ENCODE data around the gene RAPH1.
A peak's percentile ranks its signal among the peaks of the same experiment; 100 is the strongest.

The RAPH1 gene, protein sequence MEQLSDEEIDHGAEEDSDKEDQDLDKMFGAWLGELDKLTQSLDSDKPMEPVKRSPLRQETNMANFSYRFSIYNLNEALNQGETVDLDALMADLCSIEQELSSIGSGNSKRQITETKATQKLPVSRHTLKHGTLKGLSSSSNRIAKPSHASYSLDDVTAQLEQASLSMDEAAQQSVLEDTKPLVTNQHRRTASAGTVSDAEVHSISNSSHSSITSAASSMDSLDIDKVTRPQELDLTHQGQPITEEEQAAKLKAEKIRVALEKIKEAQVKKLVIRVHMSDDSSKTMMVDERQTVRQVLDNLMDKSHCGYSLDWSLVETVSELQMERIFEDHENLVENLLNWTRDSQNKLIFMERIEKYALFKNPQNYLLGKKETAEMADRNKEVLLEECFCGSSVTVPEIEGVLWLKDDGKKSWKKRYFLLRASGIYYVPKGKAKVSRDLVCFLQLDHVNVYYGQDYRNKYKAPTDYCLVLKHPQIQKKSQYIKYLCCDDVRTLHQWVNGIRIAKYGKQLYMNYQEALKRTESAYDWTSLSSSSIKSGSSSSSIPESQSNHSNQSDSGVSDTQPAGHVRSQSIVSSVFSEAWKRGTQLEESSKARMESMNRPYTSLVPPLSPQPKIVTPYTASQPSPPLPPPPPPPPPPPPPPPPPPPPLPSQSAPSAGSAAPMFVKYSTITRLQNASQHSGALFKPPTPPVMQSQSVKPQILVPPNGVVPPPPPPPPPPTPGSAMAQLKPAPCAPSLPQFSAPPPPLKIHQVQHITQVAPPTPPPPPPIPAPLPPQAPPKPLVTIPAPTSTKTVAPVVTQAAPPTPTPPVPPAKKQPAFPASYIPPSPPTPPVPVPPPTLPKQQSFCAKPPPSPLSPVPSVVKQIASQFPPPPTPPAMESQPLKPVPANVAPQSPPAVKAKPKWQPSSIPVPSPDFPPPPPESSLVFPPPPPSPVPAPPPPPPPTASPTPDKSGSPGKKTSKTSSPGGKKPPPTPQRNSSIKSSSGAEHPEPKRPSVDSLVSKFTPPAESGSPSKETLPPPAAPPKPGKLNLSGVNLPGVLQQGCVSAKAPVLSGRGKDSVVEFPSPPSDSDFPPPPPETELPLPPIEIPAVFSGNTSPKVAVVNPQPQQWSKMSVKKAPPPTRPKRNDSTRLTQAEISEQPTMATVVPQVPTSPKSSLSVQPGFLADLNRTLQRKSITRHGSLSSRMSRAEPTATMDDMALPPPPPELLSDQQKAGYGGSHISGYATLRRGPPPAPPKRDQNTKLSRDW

DNA sequence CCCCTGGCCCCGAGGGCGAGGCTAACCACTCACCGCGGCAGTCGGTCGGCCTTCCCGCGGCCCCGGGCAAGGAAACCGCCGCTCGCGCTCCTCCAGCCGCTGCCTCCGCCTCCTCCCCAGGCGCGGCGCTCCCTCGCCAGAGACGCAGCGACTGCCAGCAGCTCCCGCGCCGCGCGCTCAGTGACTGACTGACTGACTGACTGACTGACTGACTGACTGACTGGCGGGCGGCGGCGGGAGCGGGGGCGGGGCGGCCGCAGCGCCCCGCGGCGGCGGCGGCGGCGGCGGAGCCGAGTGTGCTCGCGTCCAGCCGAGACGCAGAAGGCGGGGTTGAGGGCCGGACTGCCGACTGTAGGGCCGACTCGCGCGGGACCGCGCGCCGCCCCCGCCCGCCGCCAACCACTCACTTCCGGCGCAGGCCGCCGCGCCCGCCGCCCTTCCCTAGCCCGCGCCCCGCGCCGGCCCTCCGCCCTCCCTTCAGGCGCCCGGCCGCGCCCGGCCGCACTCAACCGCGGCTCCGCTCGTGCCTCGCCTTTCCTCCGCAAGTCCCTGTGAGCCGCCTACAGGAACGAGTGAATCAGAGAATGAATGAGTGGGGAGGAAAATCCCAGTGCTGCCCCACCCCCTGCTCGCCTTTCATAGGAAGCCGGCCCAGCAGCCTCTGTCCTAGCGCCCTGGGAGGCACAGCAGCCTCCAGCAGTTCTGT is at the start of gene RAPH1:
Gene RAPH1 (minus strand): TSS at position 224 of the 706 bp plus-strand sequence. CDS start 39,948 bp downstream, outside the sequence.
- DNase-seq, result peak; percentile 59

DNA sequence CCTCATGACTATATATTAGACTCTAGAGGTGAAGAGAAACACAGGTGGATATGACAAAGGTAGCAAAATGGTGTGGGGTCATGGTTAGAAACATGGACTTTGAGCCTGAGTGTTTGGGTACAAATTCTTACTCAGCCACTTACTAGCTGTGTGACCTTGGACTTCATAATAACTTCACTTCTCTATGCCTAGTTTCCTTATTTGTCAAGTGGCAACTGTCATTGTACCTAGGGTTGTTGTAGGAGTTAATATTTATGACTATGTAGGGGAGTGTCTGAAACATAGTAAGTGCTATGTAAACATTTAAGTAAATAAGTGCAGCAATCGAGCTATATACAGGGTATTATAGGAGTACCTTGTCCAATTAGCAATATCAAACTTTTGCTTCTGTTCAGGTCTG is 49.7 kb upstream of the RAPH1 start:
- no peak for DNase-seq

DNA sequence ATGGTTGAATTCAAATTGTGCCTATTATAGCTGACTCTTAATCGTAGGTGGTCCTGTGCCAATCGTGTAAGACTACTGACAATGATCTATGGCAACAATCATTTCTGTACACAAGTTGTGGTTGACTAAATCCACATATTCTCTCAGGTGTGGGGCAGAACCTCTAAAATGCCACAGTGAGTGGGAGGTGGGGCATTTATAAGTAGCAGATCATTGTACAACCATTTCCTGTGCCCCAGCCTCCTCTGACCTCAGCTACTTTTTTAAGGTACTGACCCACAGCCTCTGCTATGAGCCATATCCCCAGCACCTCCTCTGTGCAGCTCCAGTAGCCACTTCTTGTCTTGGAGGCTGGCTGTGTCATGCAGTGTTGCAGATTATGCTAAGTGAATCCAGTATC is 48.6 kb upstream of the RAPH1 start:
- no peak for DNase-seq

DNA sequence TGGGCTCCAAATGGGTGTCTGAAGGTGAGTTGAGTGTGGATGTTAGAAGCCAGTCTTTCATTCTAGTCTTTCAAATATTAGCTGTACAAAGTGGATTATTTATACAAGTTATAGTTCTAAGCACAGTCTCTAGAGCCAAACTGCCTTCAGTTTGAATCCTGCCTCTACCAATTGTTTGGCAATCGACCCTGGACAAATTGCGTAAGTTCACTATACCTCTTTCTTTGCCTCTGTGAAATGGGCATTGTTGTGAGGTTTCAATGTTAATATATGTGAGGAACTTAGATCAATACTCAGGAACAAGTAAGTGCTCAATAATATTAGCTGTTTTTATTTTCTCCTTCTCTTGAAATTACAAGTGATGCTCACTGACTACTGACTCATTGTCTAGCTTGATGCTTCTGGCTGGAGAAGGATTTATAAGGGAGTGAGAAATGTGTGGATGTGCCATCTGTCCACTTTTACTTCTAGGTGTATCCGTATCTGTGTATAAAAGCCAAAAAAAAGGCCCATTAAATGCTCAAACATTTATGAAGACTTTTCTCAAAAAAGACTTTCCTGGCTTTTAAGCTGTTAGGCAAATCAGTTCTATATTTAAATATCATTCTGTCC is 48.1 kb upstream of the RAPH1 start:
- no peak for DNase-seq

DNA sequence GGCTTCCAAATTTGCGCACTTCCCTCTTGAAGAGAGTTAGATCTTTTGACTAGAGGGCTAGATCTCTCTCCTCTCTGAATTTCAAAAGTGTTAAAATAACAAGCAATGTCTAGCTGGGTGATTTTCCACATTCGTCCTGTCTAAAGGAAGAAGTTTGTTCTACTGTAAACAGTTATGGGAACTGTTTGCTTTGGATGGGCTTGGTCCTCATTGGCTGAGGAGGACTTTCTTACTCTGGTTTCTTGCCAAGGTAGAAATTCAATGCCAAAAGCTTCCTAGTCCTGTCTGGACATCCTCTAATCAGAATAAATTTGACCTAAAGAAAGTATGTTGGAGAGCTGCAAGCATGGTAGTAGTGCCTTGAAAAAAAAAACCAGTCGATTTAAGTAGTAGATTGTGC is 47.4 kb upstream of the RAPH1 start:
- DNase-seq, result no peak

DNA sequence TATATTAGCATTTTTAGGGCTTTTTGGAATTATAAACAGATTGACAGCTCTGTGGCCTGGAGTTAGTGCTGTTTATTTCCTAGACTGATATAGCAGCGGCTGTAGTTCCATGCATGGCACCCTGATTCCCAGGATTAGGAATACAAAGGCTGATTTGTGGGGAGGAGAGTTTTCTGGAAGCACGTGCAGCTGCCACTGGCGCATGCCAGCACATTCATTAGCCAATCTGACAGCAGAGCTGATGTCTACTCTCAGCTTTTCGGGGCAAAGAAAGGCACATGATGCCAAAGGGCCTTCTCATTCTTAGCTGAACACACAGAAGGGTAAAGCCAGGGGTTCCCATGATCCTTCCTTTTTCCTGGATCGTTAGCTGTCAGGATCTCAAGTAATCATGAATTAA is 45.7 kb upstream of the RAPH1 start:
- DNase-seq, result no peak

DNA sequence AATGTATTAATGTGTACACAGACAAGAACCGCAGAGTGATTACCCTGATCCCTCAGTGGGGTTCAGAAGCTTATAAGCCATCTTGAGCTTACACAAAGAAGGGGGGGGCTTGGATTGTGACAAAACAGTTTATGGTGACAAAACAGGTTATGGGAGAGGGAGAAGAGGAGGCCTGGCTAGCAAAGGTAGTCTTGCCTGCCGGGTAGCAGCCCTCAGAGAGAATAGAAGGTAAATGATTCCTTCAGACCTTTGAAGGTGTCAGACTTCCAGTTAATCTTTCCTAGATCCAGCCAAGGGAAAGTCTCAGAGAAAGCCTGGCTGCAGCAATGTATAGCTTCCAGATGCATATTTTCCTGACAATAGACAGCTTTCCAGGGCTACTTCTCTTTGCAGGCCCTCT is 44.6 kb upstream of the RAPH1 start:
- no peak for DNase-seq

DNA sequence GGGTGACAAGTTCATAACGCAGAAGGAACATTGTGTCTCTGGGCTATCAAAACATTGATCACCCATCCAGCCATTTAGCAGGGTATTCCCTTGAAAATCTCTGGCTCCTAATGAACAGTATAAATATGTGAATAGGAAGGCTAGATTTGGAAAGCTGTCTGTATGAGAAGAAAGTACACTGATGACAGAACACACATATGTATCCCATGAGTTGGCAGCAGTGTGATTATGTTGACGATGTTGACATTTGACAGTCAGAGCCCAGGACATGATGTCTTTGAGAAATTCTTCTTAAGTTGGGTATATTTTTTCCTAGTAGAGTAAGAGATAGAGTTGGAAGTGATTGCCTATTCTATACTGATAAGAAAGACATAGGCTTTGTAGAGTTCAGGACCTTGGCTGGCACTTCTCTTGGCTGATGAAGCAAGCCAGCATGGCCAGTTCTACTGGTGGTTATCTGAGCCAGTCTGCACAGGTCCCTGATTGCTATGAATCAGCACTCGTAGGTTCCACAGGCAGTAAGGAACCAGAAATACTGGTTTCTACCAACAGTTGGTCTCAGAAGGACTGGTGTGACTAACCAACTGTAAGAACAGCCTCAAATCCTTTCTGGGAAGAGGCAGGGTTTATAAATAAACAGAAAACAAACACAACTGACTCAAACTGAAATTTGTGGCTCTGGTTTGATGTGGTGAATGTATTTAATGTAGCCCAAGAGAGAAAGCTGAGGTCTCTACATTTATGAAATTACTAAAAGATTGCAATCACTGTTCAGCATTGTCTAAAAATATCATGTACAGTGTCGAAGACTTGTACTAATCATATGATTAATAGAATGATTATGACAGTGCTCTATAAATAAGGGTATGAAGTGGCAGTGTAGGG is 43.9 kb upstream of the RAPH1 start:
- DNase-seq, result no peak

DNA sequence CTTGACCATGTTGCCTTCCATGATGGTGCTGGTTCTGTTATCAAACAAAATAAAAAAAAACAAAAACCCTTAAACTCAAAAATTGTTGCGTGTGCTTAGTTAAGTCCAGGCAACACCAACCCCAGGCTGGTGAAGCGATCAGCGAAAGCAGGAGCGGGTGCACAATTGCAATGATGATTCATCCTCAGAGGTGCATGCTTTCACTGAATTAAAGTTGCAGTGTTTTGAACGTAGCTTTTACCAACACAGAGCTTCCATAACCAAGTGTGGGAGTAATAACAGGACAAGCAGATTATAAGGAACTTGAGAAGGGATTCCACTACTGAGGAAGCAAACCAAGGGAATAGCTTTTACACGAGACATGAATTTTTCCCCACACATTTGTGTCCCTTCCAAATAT is 39.7 kb upstream of the RAPH1 start:
- DNase-seq, result no peak

DNA sequence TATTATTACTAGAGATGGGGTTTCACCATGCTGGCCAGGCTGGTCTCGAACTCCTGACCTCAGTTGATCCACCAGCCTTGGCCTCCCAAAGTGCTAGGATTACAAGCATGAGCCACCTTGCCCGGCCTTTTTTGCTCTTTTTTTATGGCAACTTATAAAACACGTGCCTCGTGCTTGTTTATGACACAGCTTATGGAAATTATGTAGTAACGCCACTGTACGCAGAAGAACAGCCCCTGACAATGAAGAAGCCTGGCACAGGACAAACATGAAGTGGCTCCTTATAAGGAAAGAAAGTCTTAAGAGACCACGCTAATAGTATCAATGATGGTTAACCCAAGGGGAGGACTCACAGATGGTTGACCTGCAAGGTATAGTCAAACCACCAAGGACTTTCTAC is 37.2 kb upstream of the RAPH1 start:
- no peak for DNase-seq

DNA sequence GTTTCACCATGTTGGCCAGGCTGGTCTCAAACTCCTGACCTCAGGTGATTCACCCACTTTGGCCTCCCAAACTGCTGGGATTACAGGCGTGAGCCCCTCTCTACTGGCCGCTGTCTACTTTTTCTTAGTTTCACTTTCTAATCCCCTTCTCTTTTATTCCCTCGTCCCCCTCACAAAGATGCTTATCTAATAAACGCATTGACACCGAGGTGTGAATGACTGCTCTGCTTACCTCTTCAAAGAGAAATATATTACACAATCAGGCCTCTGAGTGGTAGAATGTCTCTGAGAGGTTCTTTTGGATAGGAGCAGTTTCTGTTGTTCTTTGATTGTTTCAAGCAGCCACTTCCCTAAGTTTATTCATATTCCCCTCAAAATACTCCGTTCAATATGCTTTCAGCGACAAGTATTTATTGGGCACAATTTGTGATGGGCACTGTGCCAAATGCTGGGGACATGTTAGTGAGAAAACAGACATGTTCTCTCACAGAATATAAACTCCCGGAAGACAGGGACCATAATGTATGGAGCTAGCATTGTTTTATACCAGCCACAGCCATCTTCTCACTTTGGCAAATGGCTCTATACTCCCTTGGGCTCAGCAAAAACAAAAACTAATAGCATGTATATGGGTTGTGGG is 34.7 kb upstream of the RAPH1 start:
- no peak for DNase-seq

DNA sequence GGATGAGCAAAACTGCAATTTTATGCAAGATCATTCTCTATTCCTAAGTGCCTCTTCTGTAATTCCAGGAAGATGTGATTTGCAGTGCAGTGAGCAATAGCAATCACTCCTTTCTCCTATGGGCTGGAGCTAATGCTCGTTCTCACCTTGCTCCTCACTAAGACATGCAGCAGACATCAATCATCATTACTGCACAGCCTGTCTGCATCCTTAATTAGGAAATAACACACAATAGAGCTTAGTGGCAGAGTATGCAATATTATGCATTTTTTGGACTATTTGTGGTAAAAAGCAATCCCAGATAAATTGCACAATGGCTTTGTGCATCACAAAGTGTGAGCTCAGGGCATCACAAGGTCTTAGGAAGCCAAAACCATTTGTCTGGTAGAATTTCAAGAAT is 32.6 kb upstream of the RAPH1 start:
- no peak for DNase-seq

DNA sequence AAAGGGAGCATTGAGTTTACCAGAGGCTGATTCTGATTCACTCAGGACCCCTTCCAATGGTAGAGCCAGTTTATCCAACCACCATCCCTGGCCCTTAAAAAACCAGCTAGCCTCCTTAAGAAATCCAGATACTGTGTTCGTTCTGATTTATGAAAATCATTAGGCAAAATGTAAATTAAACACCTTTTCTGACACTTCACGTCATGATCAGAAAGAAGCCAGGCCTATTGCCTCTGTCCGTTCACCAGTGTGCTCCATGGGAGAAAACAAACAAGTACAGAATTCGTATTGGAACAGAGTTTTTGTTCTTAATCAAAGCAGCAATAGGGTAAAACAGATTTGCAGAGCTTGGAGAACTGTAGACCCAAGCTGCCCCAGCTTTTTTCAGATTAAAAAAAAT is 31.1 kb upstream of the RAPH1 start:
- no peak for DNase-seq

DNA sequence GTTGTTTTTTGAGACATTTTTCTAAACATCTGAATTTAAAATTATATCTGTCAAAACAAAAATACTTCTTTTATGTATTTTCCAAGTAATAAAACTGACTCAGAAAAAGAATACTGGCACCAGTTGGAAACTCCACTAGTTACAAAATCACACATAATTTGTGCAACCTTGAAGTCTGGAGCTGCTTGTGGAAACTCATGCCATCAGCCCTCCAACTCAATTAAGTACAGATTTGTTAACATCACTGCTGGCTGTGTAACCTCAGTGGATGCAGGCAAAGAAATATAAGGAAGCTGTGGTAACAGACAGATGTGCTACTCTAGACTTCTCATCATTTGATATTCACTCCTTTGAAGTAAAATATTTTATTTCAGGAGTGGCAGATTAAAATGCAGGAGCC is 30.0 kb upstream of the RAPH1 start:
- no peak for DNase-seq

DNA sequence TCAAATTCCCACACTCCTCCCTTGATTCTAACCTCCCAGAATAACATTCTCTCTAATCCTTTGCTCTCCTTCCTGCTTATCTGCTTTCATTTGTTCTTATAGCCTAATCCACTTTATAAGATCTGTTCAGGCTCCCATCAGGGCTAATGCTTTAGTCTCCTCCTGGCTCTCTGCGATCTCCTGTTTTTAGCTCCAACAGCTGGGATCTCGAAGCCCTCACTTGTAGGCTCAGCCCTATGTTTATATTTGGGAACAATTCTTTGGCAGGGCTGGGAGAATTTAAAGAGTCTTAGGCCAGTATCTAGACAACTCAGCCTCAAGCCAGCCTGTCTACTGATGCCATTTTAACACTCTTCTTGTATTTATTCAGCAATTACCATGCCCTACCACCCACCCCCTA is 27.2 kb upstream of the RAPH1 start:
- no peak for DNase-seq

DNA sequence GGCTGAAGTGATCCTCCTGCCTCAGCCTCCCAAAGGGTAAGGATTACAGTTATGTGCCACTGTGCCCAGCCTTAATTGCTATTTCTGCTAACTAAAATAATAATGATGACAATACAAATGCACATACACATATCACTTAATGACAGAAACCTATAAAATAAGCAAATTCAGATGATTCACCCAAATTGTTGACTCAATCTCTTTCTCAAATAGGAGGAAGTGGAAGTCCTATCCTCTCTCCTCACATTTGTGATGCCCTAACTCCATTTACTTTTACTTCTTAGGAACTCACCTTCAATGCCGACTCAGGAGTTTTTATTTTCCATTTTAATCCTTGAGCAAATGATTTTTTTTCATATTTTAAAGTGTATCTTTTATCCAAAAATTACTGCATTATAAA is 24.5 kb upstream of the RAPH1 start:
- DNase-seq, result no peak

DNA sequence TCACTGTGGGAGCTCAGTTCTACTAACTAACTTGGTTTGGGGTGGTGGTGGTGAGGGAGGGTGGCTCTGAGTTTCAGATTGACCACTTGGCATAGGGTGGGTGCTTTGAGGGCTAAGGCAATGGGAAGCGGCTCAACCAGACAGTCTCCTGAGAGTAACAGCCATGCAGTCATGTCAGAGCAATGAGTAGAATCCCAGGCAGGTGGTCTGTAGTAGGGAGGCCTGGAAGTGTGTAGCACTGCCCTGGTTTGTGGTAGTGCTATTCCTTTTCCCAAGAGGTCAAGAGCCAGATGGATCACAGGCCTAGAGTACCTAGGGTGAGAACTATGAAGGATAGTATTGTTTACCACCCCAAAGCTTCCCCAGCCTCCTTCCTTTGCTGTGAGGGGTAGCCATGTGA is 18.7 kb upstream of the RAPH1 start:
- DNase-seq, result no peak

DNA sequence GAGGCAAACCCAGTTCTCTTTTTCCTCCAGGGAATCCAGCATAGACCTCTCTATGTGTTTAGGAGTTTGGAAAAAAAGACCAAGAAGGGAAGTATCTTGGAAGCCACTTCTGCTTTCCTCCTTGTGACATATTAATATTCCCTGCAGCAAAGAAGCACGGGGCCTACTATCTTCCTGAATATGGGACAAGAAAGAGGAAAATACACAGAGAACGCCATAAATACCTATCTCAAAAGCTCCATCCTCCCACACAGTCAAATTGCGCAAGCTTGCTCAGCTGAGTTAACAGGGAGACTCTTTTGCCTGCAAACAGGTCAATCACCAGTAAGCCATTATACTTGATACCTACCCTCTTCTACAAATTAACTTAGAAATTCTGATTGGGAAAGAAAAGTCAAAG is 16.7 kb upstream of the RAPH1 start:
- no peak for DNase-seq

DNA sequence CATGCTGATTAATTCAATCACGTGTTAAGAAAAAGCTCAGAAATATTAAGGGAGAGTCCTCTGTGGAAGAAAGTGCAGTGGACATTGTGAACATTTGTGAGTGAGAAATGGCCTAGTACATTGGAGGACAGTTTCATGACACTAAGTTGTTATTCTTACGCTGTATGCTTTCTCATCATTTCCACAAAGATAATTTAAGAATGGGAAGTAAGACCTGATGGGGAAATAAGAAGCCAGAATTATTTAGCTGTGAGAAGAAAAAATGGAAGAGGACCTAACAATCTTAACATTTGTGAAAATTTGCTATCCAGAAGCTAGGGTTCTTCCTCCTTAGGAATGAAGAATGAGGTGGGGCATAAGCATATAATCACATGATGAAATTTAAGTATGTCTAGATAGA is 15.2 kb upstream of the RAPH1 start:
- DNase-seq, result no peak

DNA sequence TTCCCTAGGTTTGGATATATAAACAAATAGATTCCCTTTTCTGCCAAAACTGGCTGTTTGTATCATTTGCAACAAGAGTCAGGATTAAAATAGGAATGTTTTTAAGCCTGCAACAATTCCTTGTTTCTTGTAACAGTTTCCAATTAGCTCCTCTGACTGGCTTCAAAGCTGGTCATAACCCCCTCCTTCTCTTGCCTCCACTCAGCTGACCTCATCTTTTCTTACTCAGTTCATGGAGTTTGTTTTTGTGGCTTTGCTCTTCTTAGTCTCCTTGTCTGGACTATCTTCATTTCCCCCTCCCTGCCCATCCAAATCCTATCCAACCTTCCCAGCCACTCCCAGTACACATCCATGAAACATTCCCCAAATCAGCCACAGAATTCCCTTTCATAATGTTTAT is 14.3 kb upstream of the RAPH1 start:
- no peak for DNase-seq

DNA sequence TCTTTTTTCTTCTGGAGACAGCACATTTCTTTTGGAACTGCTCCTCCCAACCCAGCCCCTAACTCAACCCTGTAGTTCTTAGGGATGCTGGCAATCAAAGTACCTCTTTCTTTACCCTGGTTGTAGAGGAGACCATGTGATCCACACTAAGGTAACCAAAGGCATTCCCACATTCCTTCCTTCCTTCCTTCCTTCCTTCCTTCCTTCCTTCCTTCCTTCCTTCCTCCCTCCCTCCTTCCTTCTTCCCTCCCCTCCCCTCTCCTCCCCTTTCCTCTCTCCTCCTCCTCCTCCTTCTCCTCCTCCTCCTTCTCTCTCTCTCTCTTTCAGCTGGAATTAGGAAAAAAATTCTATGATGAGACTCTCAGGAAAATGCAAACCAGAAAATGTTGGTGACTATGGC is 13.8 kb upstream of the RAPH1 start:
- DNase-seq, result no peak
